PFSK-1 (cell line): Measurements from ENCODE around the gene MBD5.

Experiments used
- FOXP2 ChIP-seq: optimal IDR thresholded peaks from 2 replicates; pipeline ENCODE3; 2011; ENCODE audit warnings: borderline replicate concordance, control low read depth, inconsistent platforms; ENCODE audit not compliant: insufficient read depth; ENCODE audit errors: extremely low read length, extremely low read depth
- POLR2AphosphoS5 ChIP-seq: IDR thresholded peaks from 2 replicates; pipeline ENCODE4 v1.6.1; 2012; ENCODE audit warnings: low read depth, mild to moderate bottlenecking, control low read depth, low read length, moderate library complexity
- REST ChIP-seq, 2 experiments: IDR thresholded peaks; 2 replicates each; pipeline versions ENCODE4 v1.6.1 to v1.8.0; 2011 to 2012; ENCODE audit warnings: low read depth in 2 of 2, low read length in 2 of 2, control low read depth in 1 of 2, inconsistent platforms in 1 of 2, mild to moderate bottlenecking in 1 of 2, moderate library complexity in 1 of 2; ENCODE audit not compliant: insufficient read depth in 1 of 2
- SIN3A ChIP-seq: IDR thresholded peaks from 2 replicates; pipeline ENCODE4 v1.6.1; 2012; ENCODE audit warnings: mild to moderate bottlenecking, low read length, moderate library complexity, borderline replicate concordance; ENCODE audit not compliant: insufficient read depth
- TAF1 ChIP-seq: IDR thresholded peaks from 2 replicates; pipeline ENCODE4 v1.6.1; 2012; ENCODE audit warnings: low read length, control low read depth, borderline replicate concordance; ENCODE audit not compliant: insufficient read depth

MBD5 gene

GRCh38 chr2:148538375-148538774, 517.5 kb downstream of the MBD5 start:
- no peak for TF ChIP-seq FOXP2
- TF ChIP-seq REST (IDR thresholded peaks at IDR 0.05; ENCODE audit: insufficient read depth in 1 of 2, low read depth in 2 of 2, low read length in 2 of 2): no peak
- no peak for TF ChIP-seq SIN3A
- TF ChIP-seq POLR2AphosphoS5: no peak
- TF ChIP-seq TAF1: no peak

GRCh38 chr2:148540022-148540421, 519.1 kb downstream of the MBD5 start:
- no peak for TF ChIP-seq FOXP2
- TF ChIP-seq REST (IDR thresholded peaks at IDR 0.05; ENCODE audit: insufficient read depth in 1 of 2, low read depth in 2 of 2, low read length in 2 of 2): no peak
- no peak for TF ChIP-seq POLR2AphosphoS5
- TF ChIP-seq SIN3A: no peak
- TF ChIP-seq TAF1: no peak

GRCh38 chr2:148541792-148542191, 520.9 kb downstream of the MBD5 start:
- no peak for TF ChIP-seq SIN3A
- no peak for TF ChIP-seq FOXP2
- no peak for TF ChIP-seq REST (IDR thresholded peaks at IDR 0.05; ENCODE audit: insufficient read depth in 1 of 2, low read depth in 2 of 2, low read length in 2 of 2)
- TF ChIP-seq TAF1: no peak
- no peak for TF ChIP-seq POLR2AphosphoS5

GRCh38 chr2:148542614-148543013, 521.7 kb downstream of the MBD5 start:
- TF ChIP-seq REST (IDR thresholded peaks at IDR 0.05; ENCODE audit: insufficient read depth in 1 of 2, low read depth in 2 of 2, low read length in 2 of 2) (no peak), TAF1 (no peak), POLR2AphosphoS5 (no peak), FOXP2 (no peak), SIN3A (no peak)

- no peak for TF ChIP-seq FOXP2
Measured at GRCh38 chr2:148545390-148546256, 524.7 kb downstream of the MBD5 start.
